ENCODE results near the gene MSX1.
A peak's percentile ranks its signal among the peaks of the same experiment; 100 is the strongest.

MSX1 gene

DNA sequence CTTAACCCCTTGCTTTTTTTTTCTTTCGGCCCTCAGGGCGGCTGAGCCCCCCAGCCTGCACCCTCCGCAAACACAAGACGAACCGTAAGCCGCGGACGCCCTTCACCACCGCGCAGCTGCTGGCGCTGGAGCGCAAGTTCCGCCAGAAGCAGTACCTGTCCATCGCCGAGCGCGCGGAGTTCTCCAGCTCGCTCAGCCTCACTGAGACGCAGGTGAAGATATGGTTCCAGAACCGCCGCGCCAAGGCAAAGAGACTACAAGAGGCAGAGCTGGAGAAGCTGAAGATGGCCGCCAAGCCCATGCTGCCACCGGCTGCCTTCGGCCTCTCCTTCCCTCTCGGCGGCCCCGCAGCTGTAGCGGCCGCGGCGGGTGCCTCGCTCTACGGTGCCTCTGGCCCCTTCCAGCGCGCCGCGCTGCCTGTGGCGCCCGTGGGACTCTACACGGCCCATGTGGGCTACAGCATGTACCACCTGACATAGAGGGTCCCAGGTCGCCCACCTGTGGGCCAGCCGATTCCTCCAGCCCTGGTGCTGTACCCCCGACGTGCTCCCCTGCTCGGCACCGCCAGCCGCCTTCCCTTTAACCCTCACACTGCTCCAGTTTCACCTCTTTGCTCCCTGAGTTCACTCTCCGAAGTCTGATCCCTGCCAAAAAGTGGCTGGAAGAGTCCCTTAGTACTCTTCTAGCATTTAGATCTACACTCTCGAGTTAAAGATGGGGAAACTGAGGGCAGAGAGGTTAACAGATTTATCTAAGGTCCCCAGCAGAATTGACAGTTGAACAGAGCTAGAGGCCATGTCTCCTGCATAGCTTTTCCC, 3.4 kb downstream of the MSX1 start:
- H3K27me3 ChIP-seq, result peaks cover 97% of the 10 kb centered on the region
- no peak for TF ChIP-seq CTCF (IDR thresholded peaks at IDR 0.05; ENCODE audit: low read depth, low read length)
- no peaks in the 10 kb centered on the region; the same call in 1 of the 2 replicates for H3K9me3 ChIP-seq
- no peak for DNase-seq
- no peaks in the 10 kb centered on the region for H3K36me3 ChIP-seq
- no peaks in the 10 kb centered on the region; the same call in 1 of the 2 replicates for H3K4me1 ChIP-seq
- H3K4me3 ChIP-seq (ENCODE audit: low read depth, low read length), result no peak overlapping the region

GRCh38 chr4:4864443-4864939, 5.0 kb downstream of the MSX1 start:
- Histone ChIP-seq H3K27me3 (peaks cover 99% of the 10 kb centered on the region), H3K9me3 (no peaks in the 10 kb centered on the region), H3K36me3 (no peaks in the 10 kb centered on the region), H3K4me3 (ENCODE audit: low read depth, low read length) (no peak overlapping the region), H3K4me1 (no peaks in the 10 kb centered on the region)
- DNase-seq, result no peak
- TF ChIP-seq CTCF (IDR thresholded peaks at IDR 0.05; ENCODE audit: low read depth, low read length), result no peak

DNA sequence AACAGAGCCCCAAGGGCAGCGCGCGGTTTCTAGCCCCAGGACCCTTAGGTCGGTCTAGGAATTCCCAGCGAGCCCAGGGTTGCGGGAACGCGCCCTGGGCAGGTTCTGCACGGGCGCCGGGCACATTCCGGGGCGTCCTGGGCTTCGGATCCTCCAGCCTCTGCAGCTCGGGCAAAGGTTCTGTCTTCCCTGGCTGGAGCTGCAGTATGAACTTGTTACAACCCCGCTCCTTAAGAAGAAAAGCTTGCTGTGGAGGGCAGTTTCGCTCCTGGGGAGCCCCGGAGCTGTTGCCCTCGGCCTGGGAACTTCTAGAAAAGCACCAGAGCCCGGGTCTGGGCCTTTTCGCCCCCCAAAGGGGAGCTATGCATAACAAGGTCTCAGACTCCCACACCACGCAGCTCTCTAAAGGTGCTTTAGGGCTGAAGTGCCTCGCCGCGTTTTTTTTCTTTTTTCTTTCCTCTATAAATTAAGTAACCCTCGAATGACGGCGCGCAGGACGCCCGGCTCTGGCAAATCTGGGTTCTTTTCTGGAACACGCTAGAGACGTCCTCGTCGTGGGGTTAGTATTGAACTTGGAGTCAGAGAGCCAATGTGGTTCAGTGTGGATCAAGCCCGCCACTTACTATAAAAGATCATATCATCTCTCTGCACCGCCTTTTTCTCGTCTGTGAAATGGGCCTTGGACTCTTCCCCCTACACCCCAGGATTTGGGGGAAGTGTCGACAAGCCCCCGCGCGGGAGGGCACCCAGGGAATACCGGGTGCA, 5.7 kb downstream of the MSX1 start:
- peak overlapping the region; percentile 61 for H3K4me3 ChIP-seq (ENCODE audit: low read depth, low read length)
- H3K9me3 ChIP-seq, result no peaks in the 10 kb centered on the region
- H3K36me3 ChIP-seq, result no peaks in the 10 kb centered on the region
- H3K27me3 ChIP-seq, result peaks cover 100% of the 10 kb centered on the region
- no peak for TF ChIP-seq CTCF (IDR thresholded peaks at IDR 0.05; ENCODE audit: low read depth, low read length)
- H3K4me1 ChIP-seq, result no peaks in the 10 kb centered on the region
- DNase-seq, result no peak

DNA sequence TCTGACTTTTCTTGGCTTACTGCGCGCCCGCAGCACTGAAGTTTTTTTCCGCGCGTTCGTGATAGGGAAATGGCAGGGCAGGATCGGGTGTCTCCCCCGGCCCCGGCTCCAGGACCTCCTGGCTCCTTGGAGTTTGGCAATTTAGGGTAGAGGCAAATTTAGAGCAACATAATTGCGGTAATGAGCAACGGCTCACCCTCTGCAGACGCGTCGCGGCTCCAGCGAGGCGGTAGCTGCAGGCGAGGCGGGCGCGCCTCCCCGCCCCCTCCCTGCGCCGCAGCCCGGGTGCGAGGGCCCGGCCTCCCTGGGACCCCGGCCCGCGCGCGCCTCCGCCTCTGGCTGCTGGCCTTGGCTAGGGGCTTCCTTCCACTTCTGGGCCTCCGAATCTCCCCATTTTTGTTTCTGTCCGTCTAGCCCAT, 6.2 kb downstream of the MSX1 start:
- Histone ChIP-seq H3K36me3 (no peaks in the 10 kb centered on the region), H3K27me3 (peaks cover 100% of the 10 kb centered on the region), H3K9me3 (no peaks in the 10 kb centered on the region), H3K4me3 (ENCODE audit: low read depth, low read length) (peak overlapping the region; percentile 61), H3K4me1 (no peaks in the 10 kb centered on the region)
- no peak for DNase-seq
- TF ChIP-seq CTCF (IDR thresholded peaks at IDR 0.05; ENCODE audit: low read depth, low read length), result no peak

- Histone ChIP-seq H3K27me3 (peaks cover 100% of the 10 kb centered on the region), H3K9me3 (no peaks in the 10 kb centered on the region), H3K4me1 (no peaks in the 10 kb centered on the region), H3K36me3 (no peaks in the 10 kb centered on the region), H3K4me3 (ENCODE audit: low read depth, low read length) (peak overlapping the region; percentile 61)
- peak; percentile 50 for DNase-seq
- no peak for TF ChIP-seq CTCF (IDR thresholded peaks at IDR 0.05; ENCODE audit: low read depth, low read length)
These were observed 6.8 kb downstream of the MSX1 start for GRCh38 chr4:4866124-4866865.
